K562 (cell line): Measurements from ENCODE around the gene SS18. TPM values are rescaled to one million over a fixed set of nuclear protein-coding genes. Genes with fewer than 3 reads are reported as not detected.

Source experiments
- ATAC-seq: fragments of 200-7000 bp; cut with Tn5 transposase; 3 replicates; pipeline ENCODE4 v1.9.1; 2020; ENCODE audit warnings: moderate library complexity
- BruUV-seq: library from RNA; stranded (reverse); fragments of 400-500 nt; replicated peaks from 2 replicates; lab custom pipeline; 2021; lab: Mats Ljungman, UMichigan
- CTCF ChIA-PET: fragments of 300-600 bp; formaldehyde crosslinking; extraction: SDS; loops from one replicate; lab custom pipeline; 2021; ENCODE audit warnings: low intra/inter-chr PET ratio; lab: Yijun Ruan, JAX
- POLR2A ChIA-PET: fragments of 300-600, 350-650 bp; sonication (Branson Sonifier 250); formaldehyde crosslinking; extraction: SDS; loops from one replicate; lab custom pipeline; 2021; ENCODE audit warnings: antibody characterized with exemption, inconsistent platforms; lab: Yijun Ruan, JAX
- DNase-seq, 4 experiments: peaks; one replicate each; pipeline versions ENCODE4 v3.0.0 to v3.0.0-alpha.2; 2011 to 2018; ENCODE audit warnings: low spot score in 3 of 4, mixed read lengths in 3 of 4; ENCODE audit errors: extremely low read depth in 1 of 4
- FAIRE-seq: peaks from 2 replicates; lab custom pipeline; 2011; peaks lifted over from hg19 to GRCh38; lab: Jason Lieb, UNC
- H2AFZ ChIP-seq: 2 replicates; pipeline ENCODE4 v1.6.0; 2011; ENCODE audit warnings: low read depth, low read length, control low read depth, inconsistent platforms
- H3K27ac ChIP-seq: fragments of 200-600 bp; 3 replicates; pipeline ENCODE4 v1.8.0; 2011; ENCODE audit warnings: low read depth, mild to moderate bottlenecking, control low read depth, inconsistent platforms, low read length, moderate library complexity, mixed read lengths; ENCODE audit errors: extremely low read depth
- H3K27me3 ChIP-seq, 2 experiments: fragments of 300-600 bp in 1 of 2; 2 replicates in 1 of 2; 3 replicates in 1 of 2; pipeline versions ENCODE4 v1.6.0 to v1.8.0; 2011; ENCODE audit warnings: inconsistent platforms in 2 of 2, low read length in 2 of 2, mild to moderate bottlenecking in 1 of 2, mixed read lengths in 1 of 2, moderate library complexity in 1 of 2; ENCODE audit not compliant: control insufficient read depth in 2 of 2, insufficient read depth in 2 of 2
- H3K36me3 ChIP-seq: fragments of 300-600 bp; 3 replicates; pipeline ENCODE4 v1.8.0; 2011; ENCODE audit warnings: mild to moderate bottlenecking, low read length, inconsistent platforms; ENCODE audit not compliant: control insufficient read depth, insufficient read depth
- H3K4me1 ChIP-seq, 2 experiments: fragments of 200-600 bp in 1 of 2; replicated peaks in 1 of 2; 2 replicates in 1 of 2; 3 replicates in 1 of 2; pipeline versions ENCODE4 v1.5.1 to v1.8.0; 2011; ENCODE audit warnings: inconsistent platforms in 2 of 2, low read length in 2 of 2, mild to moderate bottlenecking in 1 of 2, mixed read lengths in 1 of 2, moderate library complexity in 1 of 2; ENCODE audit not compliant: control insufficient read depth in 2 of 2, insufficient read depth in 2 of 2
- H3K4me2 ChIP-seq: 2 replicates; pipeline ENCODE4 v1.6.1; 2011; ENCODE audit warnings: low read length, control low read depth, inconsistent platforms, mixed read lengths; ENCODE audit not compliant: insufficient read depth
- H3K4me3 ChIP-seq: fragments of 200-600 bp; sonication (generic), shearing (Covaris generic); 2 replicates; pipeline ENCODE4 v1.5.1; 2016; ENCODE audit warnings: control low read depth, inconsistent platforms
- H3K79me2 ChIP-seq: fragments of 200-600 bp; 3 replicates; pipeline ENCODE4 v1.8.0; 2011; ENCODE audit warnings: low read length, inconsistent platforms; ENCODE audit not compliant: control insufficient read depth, insufficient read depth
- H3K9ac ChIP-seq, 2 experiments: 2 replicates each; pipeline versions ENCODE4 v1.6.0 to v1.6.1; 2011; ENCODE audit warnings: low read depth in 2 of 2, low read length in 2 of 2, control low read depth in 1 of 2, inconsistent platforms in 1 of 2, mild to moderate bottlenecking in 1 of 2, mixed read lengths in 1 of 2; ENCODE audit not compliant: insufficient read depth in 1 of 2
- H3K9me1 ChIP-seq: one replicate; pipeline ENCODE4 v1.6.0; 2011; ENCODE audit warnings: inconsistent platforms, mild to moderate bottlenecking, low read length, moderate library complexity; ENCODE audit not compliant: control insufficient read depth, insufficient read depth
- H3K9me3 ChIP-seq: replicated peaks from 2 replicates; pipeline ENCODE4 v1.5.1; 2011; ENCODE audit warnings: low read depth, low read length, inconsistent platforms; ENCODE audit not compliant: control insufficient read depth, insufficient read depth
- H4K20me1 ChIP-seq: replicated peaks from 2 replicates; pipeline ENCODE4 v1.6.1; 2011; ENCODE audit warnings: low read length, inconsistent platforms, mixed read lengths; ENCODE audit not compliant: control insufficient read depth, insufficient read depth
- CAMTA2 ChIP-seq: fragments of 250-450 bp; sonication (Bioruptor Pico); conservative IDR thresholded peaks from 2 replicates; pipeline ENCODE4 v1.5.1; 2022
- MAZ ChIP-seq, 2 experiments: fragments of 450-650 bp in 1 of 2; sonication (generic) in 1 of 2; formaldehyde crosslinking; IDR thresholded peaks in 1 of 2; conservative IDR thresholded peaks in 1 of 2; 2 replicates each; pipeline versions ENCODE4 v1.4.0 to v1.5.0; 2020; ENCODE audit warnings: mild to moderate bottlenecking in 1 of 2, missing genetic modification reagents in 1 of 2
- NCOA4 ChIP-seq: fragments of 450-650 bp; IDR thresholded peaks from 2 replicates; pipeline ENCODE4 v1.6.1; 2018; ENCODE audit warnings: mild to moderate bottlenecking; ENCODE audit not compliant: partially characterized antibody
- NFIC ChIP-seq: fragments of 450-650 bp; IDR thresholded peaks from 2 replicates; pipeline ENCODE4 v1.6.1; 2017; ENCODE audit warnings: mild to moderate bottlenecking, inconsistent platforms
- STAG1 ChIP-seq: sonication (generic); formaldehyde crosslinking; IDR thresholded peaks from 2 replicates; pipeline ENCODE4 v1.5.0; 2020; ENCODE audit warnings: missing genetic modification reagents, borderline replicate concordance
- ZNF311 ChIP-seq: fragments of 250-450 bp; sonication (Bioruptor Pico); IDR thresholded peaks from 2 replicates; pipeline ENCODE4 v1.4.0; 2020; ENCODE audit warnings: mild to moderate bottlenecking, moderate library complexity
- WGBS: fragments of 100-300 bp; shearing (Covaris generic); methylation state at CpG from one replicate; pipeline ENCODE4 v1.1.6; 2016; ENCODE audit warnings: low coverage, mixed read lengths; ENCODE audit not compliant: insufficient coverage; ENCODE audit errors: missing lambda C conversion rate; 5-methylcytosine and 5-hydroxymethylcytosine counted together
- in situ Hi-C: fragments of 300-500 bp; cut with MboI; formaldehyde crosslinking; loops from 4 replicates; pipeline ENCODE4 v1.15.0; 2018; ENCODE audit warnings: inconsistent platforms, mixed read lengths
- intact Hi-C: fragments of 100-400 bp; cut with micrococcal nuclease; formaldehyde crosslinking; loops from 2 replicates; pipeline ENCODE4 v1.14.2; 2022
- polyA plus RNA-seq, 8 experiments: library from polyadenylated mRNA; depleted of rRNA in 4 of 8; stranded (reverse) in 5 of 8; unstranded in 3 of 8; fragments of >200 nt; fragmentation: Nextera tagmentation in 2 of 8; fragmentation: Illumina TruSeq in 1 of 8; extraction: Ambion mirVana in 2 of 8; extraction: Trizol in 1 of 8; gene quantifications; 2 replicates each; pipeline versions ENCODE4 v1.2.1 to v1.2.3, GENCODE V29; 2011 to 2014; ENCODE audit warnings: inconsistent platforms in 1 of 8, missing spikeins in 1 of 8
- total RNA-seq, 7 experiments: library from RNA; depleted of rRNA in 6 of 7; stranded (reverse); fragments of >200 nt in 6 of 7; fragmentation: Illumina TruSeq in 2 of 7; extraction: Trizol in 2 of 7; gene quantifications; 2 replicates each; pipeline versions ENCODE4 v1.2.1 to v1.2.3, GENCODE V29; 2011 to 2021; ENCODE audit warnings: low replicate concordance in 1 of 7
- TF ChIP-seq, protein P1 (sequence below): fragments of 250-450 bp; sonication (Bioruptor Pico); IDR thresholded peaks from 2 replicates; pipeline ENCODE4 v1.6.1; 2021; ENCODE audit warnings: mild to moderate bottlenecking
- TF ChIP-seq, protein P2 (sequence below): fragments of 450-650 bp; formaldehyde crosslinking; IDR thresholded peaks from 2 replicates; pipeline ENCODE4 v1.4.0; 2022; ENCODE audit warnings: missing genetic modification characterization
- TF ChIP-seq, protein P3 (sequence below): fragments of 250-450 bp; sonication (Bioruptor Pico); IDR thresholded peaks from 2 replicates; pipeline ENCODE4 v1.4.0; 2020

Gene SS18
- total and polyA plus RNA-seq, 9 of the 15 experiments (the other 6 are each of a cell fraction or from before 2014, with no cell fraction given) = 30.9 to 190 (median 102) TPM

DNA sequence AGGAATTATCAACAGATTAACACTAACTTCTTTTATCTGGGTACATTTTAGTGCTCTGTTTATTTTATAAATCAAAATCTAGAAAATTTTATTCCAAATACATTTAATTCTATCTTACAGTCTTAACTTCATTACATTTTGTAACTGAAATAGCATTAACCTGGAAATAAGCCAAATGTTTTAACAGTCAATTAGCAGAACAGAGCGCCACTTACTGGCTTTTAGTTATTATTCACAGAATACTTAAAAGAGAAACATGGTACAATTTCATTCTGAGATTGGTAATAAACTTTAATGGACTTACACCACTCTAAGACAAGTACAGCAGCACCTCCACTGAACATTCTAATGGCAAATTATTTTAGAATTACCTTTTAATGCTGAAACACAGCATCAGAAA, 38.6 kb downstream of the SS18 start:
- Histone ChIP-seq H3K36me3 (peaks cover 66% of the 10 kb centered on the region), H3K4me1 (no peaks in the 10 kb centered on the region), H3K27ac (no peak overlapping the region), H3K9me1 (no peaks in the 10 kb centered on the region), H3K4me3 (no peak overlapping the region), H3K9ac (no peak overlapping the region), H4K20me1 (no peaks in the 10 kb centered on the region), H3K27me3 (no peaks in the 10 kb centered on the region), H3K4me2 (no peak overlapping the region), H3K79me2 (peaks cover 2% of the 10 kb centered on the region; the same call in 1 of the 3 replicates), H2AFZ (no peak overlapping the region), H3K9me3 (no peaks in the 10 kb centered on the region)
- intact Hi-C loops (no loop called here), in situ Hi-C loops (no loop called here)
- DNase-seq = no peak
- ChIA-PET POLR2A (interaction anchor here (0.8 to 1.2 kb wide), 2 partner anchors 13 to 24 kb away, joined by 3 to 4 read pairs; no protein-coding TSS in a partner anchor), CTCF (no interaction called here)
- no peak for ATAC-seq
- 93% methylated on average over 1 of the region's 1 CpG for WGBS
- FAIRE-seq = no peak
- TF ChIP-seq, protein P1, sequence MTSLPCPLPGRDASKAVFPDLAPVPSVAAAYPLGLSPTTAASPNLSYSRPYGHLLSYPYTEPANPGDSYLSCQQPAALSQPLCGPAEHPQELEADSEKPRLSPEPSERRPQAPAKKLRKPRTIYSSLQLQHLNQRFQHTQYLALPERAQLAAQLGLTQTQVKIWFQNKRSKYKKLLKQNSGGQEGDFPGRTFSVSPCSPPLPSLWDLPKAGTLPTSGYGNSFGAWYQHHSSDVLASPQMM (CRISPR knock-in tag) = no peak
- no peak for TF ChIP-seq STAG1 (CRISPR knock-in tag)
- peak; percentile 55 for TF ChIP-seq NFIC
- BruUV-seq = no TSS peak

DNA sequence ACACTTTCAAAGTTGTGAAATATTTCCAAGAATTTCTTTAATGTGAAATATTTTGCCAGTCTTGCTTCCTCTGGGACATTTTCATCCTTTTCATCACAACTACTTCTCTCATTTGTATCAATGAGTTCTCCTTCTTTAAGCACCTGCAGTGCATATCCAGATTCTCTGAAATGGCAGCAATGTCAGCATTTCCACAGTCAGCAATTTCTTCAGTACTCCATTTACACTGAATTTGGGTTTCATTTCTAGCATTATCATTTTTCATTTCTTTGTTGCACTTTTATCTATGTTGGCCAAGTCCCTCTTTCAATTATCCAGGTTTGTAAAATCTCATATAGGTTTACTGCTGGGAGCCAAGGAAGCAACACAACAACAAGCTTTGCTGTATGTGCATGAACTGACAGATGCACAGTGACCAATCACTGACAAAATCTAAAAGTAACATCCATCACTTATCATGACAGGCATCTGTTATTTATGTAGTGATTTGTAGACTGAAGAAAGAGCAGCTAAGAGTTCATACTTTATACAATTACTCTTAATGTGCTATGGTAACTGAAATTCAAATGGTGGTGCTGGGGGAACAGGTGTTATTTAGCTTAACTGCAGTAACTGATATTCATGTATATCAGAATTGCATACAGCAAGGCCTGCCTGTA, 43.9 kb downstream of the SS18 start:
- intact Hi-C loops = no loop called here
- no peak overlapping the region for H2AFZ ChIP-seq
- H3K27me3 ChIP-seq = no peaks in the 10 kb centered on the region
- no TSS peak for BruUV-seq
- H3K9ac ChIP-seq = no peak overlapping the region
- FAIRE-seq = no peak
- no peak overlapping the region for H3K4me2 ChIP-seq
- ChIA-PET CTCF (no interaction called here), POLR2A (interaction anchor here (0.6 to 0.9 kb wide), 4 partner anchors 9 to 179 kb away, joined by 3 to 4 read pairs (median 3); no protein-coding TSS in a partner anchor)
- H3K9me3 ChIP-seq = no peaks in the 10 kb centered on the region
- DNase-seq = no peak
- no peaks in the 10 kb centered on the region for H3K9me1 ChIP-seq
- in situ Hi-C loops = no loop called here
- peaks cover 33% of the 10 kb centered on the region; the same call in 2 of the 3 replicates for H3K36me3 ChIP-seq
- H3K79me2 ChIP-seq = peaks cover 4% of the 10 kb centered on the region; the same call in 1 of the 3 replicates
- H3K27ac ChIP-seq = no peak overlapping the region
- H3K4me3 ChIP-seq = no peak overlapping the region
- no peak for ATAC-seq
- H3K4me1 ChIP-seq = no peaks in the 10 kb centered on the region
- H4K20me1 ChIP-seq = no peaks in the 10 kb centered on the region
- TF ChIP-seq, protein P2, sequence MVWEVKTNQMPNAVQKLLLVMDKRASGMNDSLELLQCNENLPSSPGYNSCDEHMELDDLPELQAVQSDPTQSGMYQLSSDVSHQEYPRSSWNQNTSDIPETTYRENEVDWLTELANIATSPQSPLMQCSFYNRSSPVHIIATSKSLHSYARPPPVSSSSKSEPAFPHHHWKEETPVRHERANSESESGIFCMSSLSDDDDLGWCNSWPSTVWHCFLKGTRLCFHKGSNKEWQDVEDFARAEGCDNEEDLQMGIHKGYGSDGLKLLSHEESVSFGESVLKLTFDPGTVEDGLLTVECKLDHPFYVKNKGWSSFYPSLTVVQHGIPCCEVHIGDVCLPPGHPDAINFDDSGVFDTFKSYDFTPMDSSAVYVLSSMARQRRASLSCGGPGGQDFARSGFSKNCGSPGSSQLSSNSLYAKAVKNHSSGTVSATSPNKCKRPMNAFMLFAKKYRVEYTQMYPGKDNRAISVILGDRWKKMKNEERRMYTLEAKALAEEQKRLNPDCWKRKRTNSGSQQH (CRISPR knock-in tag) = no peak
- TF ChIP-seq CAMTA2 (CRISPR knock-in tag) (no peak), MAZ (CRISPR knock-in tag; conservative IDR thresholded peaks at IDR 0.05 in 1 of 2, IDR thresholded peaks at IDR 0.05 in 1 of 2) (no peak), NCOA4 (no peak), ZNF311 (CRISPR knock-in tag) (no peak)
- TF ChIP-seq, protein P3, sequence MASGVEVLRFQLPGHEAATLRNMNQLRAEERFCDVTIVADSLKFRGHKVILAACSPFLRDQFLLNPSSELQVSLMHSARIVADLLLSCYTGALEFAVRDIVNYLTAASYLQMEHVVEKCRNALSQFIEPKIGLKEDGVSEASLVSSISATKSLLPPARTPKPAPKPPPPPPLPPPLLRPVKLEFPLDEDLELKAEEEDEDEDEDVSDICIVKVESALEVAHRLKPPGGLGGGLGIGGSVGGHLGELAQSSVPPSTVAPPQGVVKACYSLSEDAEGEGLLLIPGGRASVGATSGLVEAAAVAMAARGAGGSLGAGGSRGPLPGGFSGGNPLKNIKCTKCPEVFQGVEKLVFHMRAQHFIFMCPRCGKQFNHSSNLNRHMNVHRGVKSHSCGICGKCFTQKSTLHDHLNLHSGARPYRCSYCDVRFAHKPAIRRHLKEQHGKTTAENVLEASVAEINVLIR (CRISPR knock-in tag) = no peak
